HepG2 (cell line): ENCODE measurements around the gene ELP5. TPM values are rescaled to one million over a fixed set of nuclear protein-coding genes. Genes with fewer than 3 reads are reported as not detected.

Source experiments
- ASH2L ChIP-seq: fragments of 300-600, 200-600 bp; sonication (generic); IDR thresholded peaks from 2 replicates; pipeline ENCODE4 v1.7.0; 2017; ENCODE audit warnings: low read depth, mild to moderate bottlenecking, moderate library complexity, mixed read lengths, low read length; ENCODE audit not compliant: insufficient read length
- CBFB ChIP-seq: sonication (generic); formaldehyde crosslinking; IDR thresholded peaks from 2 replicates; pipeline ENCODE4 v1.4.0; 2020; ENCODE audit warnings: missing genetic modification reagents
- CCAR2 ChIP-seq: fragments of 200-400 bp; formaldehyde crosslinking; optimal IDR thresholded peaks from 2 replicates; pipeline ENCODE3; 2018; ENCODE audit warnings: low read depth, mild to moderate bottlenecking, low read length, moderate library complexity
- KLF15 ChIP-seq: sonication (generic); formaldehyde crosslinking; IDR thresholded peaks from 2 replicates; pipeline ENCODE4 v1.8.1; 2023; ENCODE audit warnings: borderline replicate concordance, mild to moderate bottlenecking, inconsistent platforms, missing genetic modification reagents, mixed read lengths
- MEF2D ChIP-seq: sonication (generic); formaldehyde crosslinking; IDR thresholded peaks from 2 replicates; pipeline ENCODE4 v1.5.1; 2020; ENCODE audit warnings: mild to moderate bottlenecking, missing genetic modification reagents
- WIZ ChIP-seq: sonication (generic); formaldehyde crosslinking; IDR thresholded peaks from 2 replicates; pipeline ENCODE4 v1.5.1; 2020; ENCODE audit warnings: mild to moderate bottlenecking, missing genetic modification reagents
- YY1 ChIP-seq: IDR thresholded peaks from 2 replicates; pipeline ENCODE4 v1.6.1; 2011; ENCODE audit warnings: low read length, low read depth, moderate library complexity, mild to moderate bottlenecking; ENCODE audit not compliant: insufficient read depth, insufficient replicate concordance
- ZBTB25 ChIP-seq: IDR thresholded peaks from 2 replicates; pipeline ENCODE4 v1.6.1; 2018; ENCODE audit warnings: missing genetic modification reagents
- ZBTB43 ChIP-seq: sonication (generic); formaldehyde crosslinking; conservative IDR thresholded peaks from 2 replicates; pipeline ENCODE4 v1.4.0; 2020; ENCODE audit warnings: missing genetic modification reagents
- ZFYVE20 ChIP-seq: sonication (generic); formaldehyde crosslinking; IDR thresholded peaks from 2 replicates; pipeline ENCODE4 v1.8.0; 2023; ENCODE audit warnings: low read depth, mild to moderate bottlenecking, moderate library complexity, missing genetic modification reagents, borderline replicate concordance
- ZNF18 ChIP-seq: sonication (generic); formaldehyde crosslinking; IDR thresholded peaks from 2 replicates; pipeline ENCODE4 v1.8.0; 2022; ENCODE audit warnings: mild to moderate bottlenecking, missing genetic modification reagents; ENCODE audit not compliant: insufficient replicate concordance
- ZNF232 ChIP-seq: sonication (generic); formaldehyde crosslinking; IDR thresholded peaks from 2 replicates; pipeline ENCODE4 v1.4.0; 2020; ENCODE audit warnings: missing genetic modification reagents, borderline replicate concordance
- ZNF260 ChIP-seq: sonication (generic); formaldehyde crosslinking; IDR thresholded peaks from 2 replicates; pipeline ENCODE4 v1.4.0; 2020; ENCODE audit warnings: missing genetic modification reagents, low read depth, mild to moderate bottlenecking, borderline replicate concordance
- ZNF337 ChIP-seq: sonication (generic); formaldehyde crosslinking; IDR thresholded peaks from 2 replicates; pipeline ENCODE4 v1.5.1; 2020; ENCODE audit warnings: missing genetic modification reagents, low read depth, mild to moderate bottlenecking, borderline replicate concordance
- ZNF460 ChIP-seq: sonication (generic); formaldehyde crosslinking; IDR thresholded peaks from 2 replicates; pipeline ENCODE4 v1.5.1; 2020; ENCODE audit warnings: missing genetic modification reagents, mild to moderate bottlenecking, borderline replicate concordance
- ZNF543 ChIP-seq: sonication (generic); formaldehyde crosslinking; IDR thresholded peaks from 2 replicates; pipeline ENCODE4 v1.4.0; 2020; ENCODE audit warnings: mild to moderate bottlenecking, missing genetic modification reagents
- ZNF607 ChIP-seq: sonication (generic); formaldehyde crosslinking; IDR thresholded peaks from 2 replicates; pipeline ENCODE4 v1.5.1; 2020; ENCODE audit warnings: missing genetic modification reagents, mild to moderate bottlenecking, borderline replicate concordance
- ZNF7 ChIP-seq: IDR thresholded peaks from 2 replicates; pipeline ENCODE4 v1.6.1; 2016; ENCODE audit warnings: missing biosample characterization, missing genetic modification reagents
- ZNF747 ChIP-seq: sonication (generic); formaldehyde crosslinking; IDR thresholded peaks from 2 replicates; pipeline ENCODE4 v1.8.1; 2023; ENCODE audit warnings: missing genetic modification reagents, mild to moderate bottlenecking, borderline replicate concordance
- ZNF782 ChIP-seq: sonication (generic); formaldehyde crosslinking; IDR thresholded peaks from 2 replicates; pipeline ENCODE4 v1.4.0; 2020; ENCODE audit warnings: missing genetic modification reagents, mild to moderate bottlenecking, borderline replicate concordance
- polyA plus RNA-seq, 8 experiments: library from polyadenylated mRNA; depleted of rRNA in 3 of 8; stranded (reverse) in 7 of 8; unstranded in 1 of 8; fragments of >200 nt; fragmentation: Illumina TruSeq in 4 of 8; extraction: Trizol in 4 of 8; gene quantifications; 2 replicates each; pipeline versions ENCODE4 v1.2.1 to v1.2.3, GENCODE V29; 2011 to 2016; ENCODE audit warnings: low read depth in 4 of 8, missing spikeins in 1 of 8, mixed read lengths in 1 of 8; ENCODE audit not compliant: insufficient read depth in 1 of 8
- total RNA-seq, 5 experiments: library from RNA; depleted of rRNA; stranded (reverse); fragments of >200 nt; fragmentation: Illumina TruSeq; extraction: Trizol; gene quantifications; 2 replicates each; pipeline ENCODE4 v1.2.3, GENCODE V29; 2016; ENCODE audit warnings: low read depth in 1 of 5
- TF ChIP-seq, protein P1 (sequence below): sonication (generic); formaldehyde crosslinking; IDR thresholded peaks from 2 replicates; pipeline ENCODE4 v1.4.0; 2020; ENCODE audit warnings: mild to moderate bottlenecking, low read depth, missing genetic modification reagents

The ELP5 gene
- total and polyA plus RNA-seq, 2 of the 13 experiments (the other 11 are each of a cell fraction or from before 2014, with no cell fraction given): 67.6 to 69.8 TPM

DNA sequence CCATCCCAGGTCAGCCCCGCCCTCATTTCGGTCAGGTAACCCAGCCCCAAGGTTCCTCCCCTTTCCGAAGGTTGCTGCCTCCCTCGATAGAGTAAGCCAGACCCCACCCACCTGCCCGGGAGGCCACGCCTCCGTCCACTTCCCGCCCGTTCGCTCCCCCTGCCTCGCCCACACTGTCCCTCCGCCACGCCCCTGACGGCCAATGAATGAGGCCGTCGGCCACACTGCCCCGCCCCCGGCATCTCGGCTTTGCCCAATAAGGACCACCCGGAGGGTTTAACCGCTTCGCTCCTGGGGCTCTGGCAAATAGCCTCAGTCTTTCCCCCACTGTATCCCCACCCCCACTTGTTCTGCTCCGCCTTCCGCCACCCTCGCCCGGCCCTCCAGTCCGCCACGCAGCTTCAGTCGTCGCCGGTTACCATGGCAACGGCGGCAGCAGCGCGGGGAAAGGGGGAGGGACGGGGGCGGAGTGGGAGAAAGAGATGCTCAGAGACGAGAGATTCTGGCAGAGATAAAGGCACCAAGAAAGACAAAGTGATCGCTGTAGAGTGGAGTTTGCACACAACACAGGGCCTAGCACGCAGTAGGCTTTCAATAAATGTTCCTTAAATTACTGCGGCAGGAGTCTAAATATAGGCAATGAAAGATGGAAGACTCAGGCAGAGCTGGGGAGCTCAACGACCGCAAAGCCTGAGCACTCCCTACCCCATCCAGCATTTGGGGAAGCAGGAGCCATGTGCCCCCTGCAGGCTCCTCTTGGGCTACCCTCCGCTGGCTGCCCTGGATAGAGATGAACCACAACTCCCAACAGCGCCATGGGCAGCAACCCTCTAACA, 37.5 kb upstream of the ELP5 start (continued):
- TF ChIP-seq ZNF18 (CRISPR knock-in tag) (peak; percentile 22), ZFYVE20 (CRISPR knock-in tag) (no peak), ZNF607 (CRISPR knock-in tag) (no peak), ZNF232 (CRISPR knock-in tag) (no peak), ASH2L (peak; percentile 53), CCAR2 (no peak), ZNF782 (CRISPR knock-in tag) (peak; percentile 47; the same call in 1 of the 2 replicates), MEF2D (CRISPR knock-in tag) (peak; percentile 33; the same call in 1 of the 2 replicates), ZBTB25 (CRISPR knock-in tag) (no peak), ZNF460 (CRISPR knock-in tag) (no peak), ZNF7 (CRISPR knock-in tag) (no peak), ZNF543 (0 out of 2 replicates have a peak, but pooled peaks have one; percentile 31), ZNF747 (CRISPR knock-in tag) (0 out of 2 replicates have a peak, but pooled peaks have one; percentile 15), YY1 (peak; percentile 51), WIZ (no peak), ZNF337 (no peak), KLF15 (no peak), ZNF260 (CRISPR knock-in tag) (no peak), ZBTB43 (CRISPR knock-in tag) (0 out of 2 replicates have a peak, but pooled peaks have one; percentile 4), CBFB (CRISPR knock-in tag) (no peak)
- TF ChIP-seq, protein P1, sequence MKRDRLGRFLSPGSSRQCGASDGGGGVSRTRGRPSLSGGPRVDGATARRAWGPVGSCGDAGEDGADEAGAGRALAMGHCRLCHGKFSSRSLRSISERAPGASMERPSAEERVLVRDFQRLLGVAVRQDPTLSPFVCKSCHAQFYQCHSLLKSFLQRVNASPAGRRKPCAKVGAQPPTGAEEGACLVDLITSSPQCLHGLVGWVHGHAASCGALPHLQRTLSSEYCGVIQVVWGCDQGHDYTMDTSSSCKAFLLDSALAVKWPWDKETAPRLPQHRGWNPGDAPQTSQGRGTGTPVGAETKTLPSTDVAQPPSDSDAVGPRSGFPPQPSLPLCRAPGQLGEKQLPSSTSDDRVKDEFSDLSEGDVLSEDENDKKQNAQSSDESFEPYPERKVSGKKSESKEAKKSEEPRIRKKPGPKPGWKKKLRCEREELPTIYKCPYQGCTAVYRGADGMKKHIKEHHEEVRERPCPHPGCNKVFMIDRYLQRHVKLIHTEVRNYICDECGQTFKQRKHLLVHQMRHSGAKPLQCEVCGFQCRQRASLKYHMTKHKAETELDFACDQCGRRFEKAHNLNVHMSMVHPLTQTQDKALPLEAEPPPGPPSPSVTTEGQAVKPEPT (CRISPR knock-in tag): no peak
